ENCODE results near the gene ZFP91. TPM values are rescaled to one million over a fixed set of nuclear protein-coding genes. Genes with fewer than 3 reads are reported as not detected.

Gene ZFP91
- total and polyA plus RNA-seq, 9 of the 15 experiments (the other 6 are each of a cell fraction or from before 2014, with no cell fraction given), result 17.6 to 58.3 (median 34.0) TPM

GRCh38 chr11:58654079-58654907, 75.4 kb downstream of the ZFP91 start (continued):
- TF ChIP-seq REST (IDR thresholded peaks at IDR 0.05; ENCODE audit: borderline replicate concordance) (peak; percentile 91), REST (CRISPR knock-in tag; IDR thresholded peaks at IDR 0.05; ENCODE audit: low read depth) (no peak), BACH1 (tag; IDR thresholded peaks at IDR 0.05) (no peak), DNMT1 (IDR thresholded peaks at IDR 0.05) (no peak), CREM (IDR thresholded peaks at IDR 0.05; ENCODE audit: low read depth) (0 out of 2 replicates have a peak, but pooled peaks have one; percentile 26), E2F6 (IDR thresholded peaks at IDR 0.05; ENCODE audit: borderline replicate concordance in 1 of 2, extremely low read depth in 1 of 2, insufficient read depth in 1 of 2, insufficient read length in 1 of 2, low read depth in 1 of 2, low read length in 1 of 2, poor library complexity in 1 of 2, severe bottlenecking in 1 of 2) (no peak), STAT5A (IDR thresholded peaks at IDR 0.05; ENCODE audit: borderline replicate concordance, low read length) (no peak), SAFB (IDR thresholded peaks at IDR 0.05; ENCODE audit: borderline replicate concordance, low read depth, low read length) (no peak), EP300 (IDR thresholded peaks at IDR 0.05; ENCODE audit: low read length) (no peak), RBM34 (IDR thresholded peaks at IDR 0.05; ENCODE audit: borderline replicate concordance, insufficient read depth, low read length) (no peak), ZNF695 (CRISPR knock-in tag; IDR thresholded peaks at IDR 0.05) (no peak)

All from K562 (cell line).